ENCODE data around the gene SIRPD. TPM values are rescaled to one million over a fixed set of nuclear protein-coding genes. Genes with fewer than 3 reads are reported as not detected.

The SIRPD gene
- total RNA-seq, 1 donor, result not detected

DNA sequence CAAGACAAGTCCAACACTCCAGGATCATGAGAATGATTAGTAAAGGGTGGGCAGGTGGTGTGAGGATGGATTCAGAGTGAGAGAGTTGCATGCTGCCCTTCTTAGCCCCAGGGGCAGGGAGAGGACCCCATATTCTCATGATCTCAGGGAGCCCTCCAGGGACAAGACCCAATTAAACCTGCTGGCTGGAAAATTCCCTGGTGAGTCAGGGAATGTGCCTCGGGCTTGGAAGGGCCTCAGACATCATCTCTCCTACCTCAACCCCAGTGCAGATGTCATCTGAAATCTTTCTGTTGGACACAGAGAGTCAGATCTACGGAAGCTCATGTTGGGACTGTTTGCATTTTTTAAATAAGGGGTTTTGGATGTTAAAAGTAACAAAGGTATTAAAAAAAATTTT, 9.2 kb upstream of the SIRPD start:
- no peak for DNase-seq (ENCODE audit: low read depth)
- TF ChIP-seq, protein P1, sequence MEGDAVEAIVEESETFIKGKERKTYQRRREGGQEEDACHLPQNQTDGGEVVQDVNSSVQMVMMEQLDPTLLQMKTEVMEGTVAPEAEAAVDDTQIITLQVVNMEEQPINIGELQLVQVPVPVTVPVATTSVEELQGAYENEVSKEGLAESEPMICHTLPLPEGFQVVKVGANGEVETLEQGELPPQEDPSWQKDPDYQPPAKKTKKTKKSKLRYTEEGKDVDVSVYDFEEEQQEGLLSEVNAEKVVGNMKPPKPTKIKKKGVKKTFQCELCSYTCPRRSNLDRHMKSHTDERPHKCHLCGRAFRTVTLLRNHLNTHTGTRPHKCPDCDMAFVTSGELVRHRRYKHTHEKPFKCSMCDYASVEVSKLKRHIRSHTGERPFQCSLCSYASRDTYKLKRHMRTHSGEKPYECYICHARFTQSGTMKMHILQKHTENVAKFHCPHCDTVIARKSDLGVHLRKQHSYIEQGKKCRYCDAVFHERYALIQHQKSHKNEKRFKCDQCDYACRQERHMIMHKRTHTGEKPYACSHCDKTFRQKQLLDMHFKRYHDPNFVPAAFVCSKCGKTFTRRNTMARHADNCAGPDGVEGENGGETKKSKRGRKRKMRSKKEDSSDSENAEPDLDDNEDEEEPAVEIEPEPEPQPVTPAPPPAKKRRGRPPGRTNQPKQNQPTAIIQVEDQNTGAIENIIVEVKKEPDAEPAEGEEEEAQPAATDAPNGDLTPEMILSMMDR (IDR thresholded peaks at IDR 0.05; ENCODE audit: insufficient read depth, low read length), result no peak

DNA sequence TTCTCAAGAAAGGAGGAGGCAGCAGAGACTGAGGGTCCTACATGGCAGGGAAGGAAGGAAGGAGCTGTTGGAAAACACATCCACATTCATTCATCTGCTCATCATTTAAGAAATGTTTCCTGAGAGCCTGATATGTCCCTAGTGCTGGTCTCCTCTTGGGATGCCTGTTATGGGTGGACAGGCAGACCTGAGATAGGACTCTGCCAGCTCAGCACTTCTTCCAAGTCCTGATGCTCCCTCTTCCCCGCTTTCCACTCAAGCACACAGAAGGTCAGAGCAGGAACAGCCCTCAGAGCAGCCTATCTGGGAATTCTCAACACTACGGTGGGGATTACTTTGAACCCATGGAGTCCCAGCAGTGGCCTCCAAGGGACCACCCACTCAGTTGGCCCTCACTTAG, 8.0 kb upstream of the SIRPD start:
- TF ChIP-seq, protein P1 (IDR thresholded peaks at IDR 0.05; ENCODE audit: insufficient read depth, low read length), result no peak
- H3K4me3 ChIP-seq (ENCODE audit: low read depth, low read length), result no peak overlapping the region
- no peak for DNase-seq (ENCODE audit: low read depth)

More for the DNA sequence above, 9.2 kb upstream of the SIRPD start:
- H3K4me3 ChIP-seq (ENCODE audit: low read depth, low read length), result no peak overlapping the region

DNA sequence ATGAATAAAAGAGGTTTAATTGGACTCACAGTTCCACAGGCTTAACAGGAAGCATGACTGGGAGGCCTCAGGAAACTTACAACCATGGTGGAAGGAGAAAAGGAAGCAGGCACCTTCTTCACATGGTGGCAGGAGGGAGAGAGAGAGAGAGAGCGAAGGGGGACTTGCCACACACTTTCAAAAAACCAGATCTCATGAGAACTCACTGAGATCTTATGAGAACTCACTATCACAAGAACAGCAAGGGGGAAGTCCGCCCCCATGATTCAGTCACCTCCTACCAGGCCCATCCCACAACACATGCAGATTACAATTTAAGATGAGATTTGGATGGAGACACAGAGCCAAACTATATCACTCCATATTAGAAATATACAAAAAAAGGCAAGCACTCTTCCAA, 6.1 kb upstream of the SIRPD start:
- no peak for DNase-seq (ENCODE audit: low read depth)
- no peak overlapping the region for H3K4me3 ChIP-seq (ENCODE audit: low read depth, low read length)
- TF ChIP-seq, protein P1 (IDR thresholded peaks at IDR 0.05; ENCODE audit: insufficient read depth, low read length), result no peak

DNA sequence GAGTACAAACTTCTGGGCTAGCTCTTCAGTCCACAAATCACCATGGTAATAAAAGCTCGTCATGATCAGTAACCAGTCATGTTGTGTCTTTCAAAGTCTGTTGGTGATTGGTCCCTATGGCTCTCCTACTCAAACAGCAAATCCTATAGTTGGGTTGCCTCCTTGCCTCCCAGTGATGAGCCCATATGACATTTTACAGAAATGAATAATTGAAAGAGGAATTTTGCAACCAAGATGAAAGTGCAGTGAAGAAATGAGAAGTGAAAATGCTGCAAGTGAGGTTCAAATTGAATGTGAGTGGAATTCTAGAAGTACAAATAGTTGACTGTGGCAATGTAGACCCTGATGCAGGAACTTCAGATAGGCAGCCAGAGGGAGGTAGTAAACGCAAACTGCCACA, 5.1 kb upstream of the SIRPD start:
- DNase-seq (ENCODE audit: low read depth), result no peak
- H3K4me3 ChIP-seq (ENCODE audit: low read depth, low read length), result no peak overlapping the region
- TF ChIP-seq, protein P1 (IDR thresholded peaks at IDR 0.05; ENCODE audit: insufficient read depth, low read length), result no peak

DNA sequence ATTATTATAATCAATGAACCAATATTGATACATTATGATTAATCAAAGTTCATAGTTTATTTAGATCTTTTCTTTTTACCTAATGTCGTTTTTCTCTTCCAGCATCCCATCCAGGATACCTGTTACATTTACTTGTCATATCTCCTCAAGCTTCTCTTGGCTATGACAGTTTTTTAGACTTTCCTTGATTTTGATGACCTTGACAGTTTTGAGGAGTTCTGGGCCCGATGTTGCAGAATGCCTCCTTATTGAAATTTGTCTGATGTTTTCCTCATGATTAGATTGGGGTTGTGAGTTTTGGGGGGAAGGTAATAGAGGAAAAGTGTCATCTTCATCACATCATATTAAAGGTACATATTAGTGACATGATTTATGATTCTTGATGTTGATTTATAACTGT, 3.8 kb upstream of the SIRPD start:
- TF ChIP-seq, protein P1 (IDR thresholded peaks at IDR 0.05; ENCODE audit: insufficient read depth, low read length), result no peak
- no peak overlapping the region for H3K4me3 ChIP-seq (ENCODE audit: low read depth, low read length)
- no peak for DNase-seq (ENCODE audit: low read depth)

DNA sequence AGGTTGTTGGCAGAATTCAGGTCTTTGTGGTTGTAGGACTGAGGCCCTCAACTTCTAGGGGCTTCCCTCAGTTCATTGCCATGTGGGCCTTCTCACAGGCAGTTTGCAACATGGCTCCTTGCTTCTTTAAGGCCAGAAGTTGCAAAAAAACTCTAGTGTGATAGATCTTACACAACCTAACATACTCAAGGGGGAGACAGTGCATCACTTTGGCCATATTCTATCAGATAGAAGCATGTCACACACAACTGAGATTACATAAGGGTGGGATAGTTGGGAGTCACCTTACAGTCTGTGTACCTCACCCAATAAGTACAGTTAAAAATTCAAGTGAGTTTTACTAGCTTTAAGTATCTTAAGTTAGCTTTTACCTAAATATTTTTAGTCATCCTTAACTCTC, 1.6 kb downstream of the SIRPD start:
- TF ChIP-seq, protein P1 (IDR thresholded peaks at IDR 0.05; ENCODE audit: insufficient read depth, low read length), result no peak
- no peak overlapping the region for H3K4me3 ChIP-seq (ENCODE audit: low read depth, low read length)
- DNase-seq (ENCODE audit: low read depth), result no peak

DNA sequence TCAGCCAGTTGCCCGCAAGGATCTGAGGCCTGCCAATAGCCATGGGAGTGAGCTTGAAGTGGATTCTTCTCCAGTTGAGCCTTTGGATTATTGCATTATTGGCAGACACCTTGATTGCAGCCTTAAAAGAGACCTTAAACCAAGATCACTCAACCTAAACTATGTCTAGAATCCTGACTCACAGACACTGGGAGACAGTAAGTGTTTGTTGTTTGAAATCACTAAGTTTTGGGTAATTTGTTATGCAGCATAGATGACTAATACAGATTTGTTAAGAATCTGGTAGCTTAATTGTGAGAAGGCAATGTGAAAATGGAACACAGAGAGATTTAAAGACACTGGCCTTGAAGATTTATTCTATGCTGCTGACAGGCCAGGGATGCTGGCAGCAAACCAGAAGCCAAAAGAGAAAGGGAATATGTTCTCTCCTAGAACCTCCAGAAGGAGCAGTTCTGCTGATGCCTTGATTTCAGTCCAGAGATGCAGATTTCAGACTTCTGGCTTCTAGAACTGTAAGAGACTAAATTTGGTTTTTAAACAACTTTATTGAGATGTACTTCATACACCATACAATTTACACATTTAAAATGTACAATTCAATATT, 17.6 kb downstream of the SIRPD start:
- TF ChIP-seq, protein P1 (IDR thresholded peaks at IDR 0.05; ENCODE audit: insufficient read depth, low read length), result no peak
- no peak overlapping the region for H3K4me3 ChIP-seq (ENCODE audit: low read depth, low read length)
- no peak for DNase-seq (ENCODE audit: low read depth)

All from fibroblast of the aortic adventitia (primary cell).